ENCODE measurements around the gene GATA2. TPM values are rescaled to one million over a fixed set of nuclear protein-coding genes. Genes with fewer than 3 reads are reported as not detected.

Gene GATA2
- total RNA-seq, 1 donor from 2014 or later = 6.7 TPM

- DNase-seq (ENCODE audit: low read depth in 2 of 2) = no peak
Observed at GRCh38 chr3:128456776-128457715, 36.0 kb downstream of the GATA2 start.

DNA sequence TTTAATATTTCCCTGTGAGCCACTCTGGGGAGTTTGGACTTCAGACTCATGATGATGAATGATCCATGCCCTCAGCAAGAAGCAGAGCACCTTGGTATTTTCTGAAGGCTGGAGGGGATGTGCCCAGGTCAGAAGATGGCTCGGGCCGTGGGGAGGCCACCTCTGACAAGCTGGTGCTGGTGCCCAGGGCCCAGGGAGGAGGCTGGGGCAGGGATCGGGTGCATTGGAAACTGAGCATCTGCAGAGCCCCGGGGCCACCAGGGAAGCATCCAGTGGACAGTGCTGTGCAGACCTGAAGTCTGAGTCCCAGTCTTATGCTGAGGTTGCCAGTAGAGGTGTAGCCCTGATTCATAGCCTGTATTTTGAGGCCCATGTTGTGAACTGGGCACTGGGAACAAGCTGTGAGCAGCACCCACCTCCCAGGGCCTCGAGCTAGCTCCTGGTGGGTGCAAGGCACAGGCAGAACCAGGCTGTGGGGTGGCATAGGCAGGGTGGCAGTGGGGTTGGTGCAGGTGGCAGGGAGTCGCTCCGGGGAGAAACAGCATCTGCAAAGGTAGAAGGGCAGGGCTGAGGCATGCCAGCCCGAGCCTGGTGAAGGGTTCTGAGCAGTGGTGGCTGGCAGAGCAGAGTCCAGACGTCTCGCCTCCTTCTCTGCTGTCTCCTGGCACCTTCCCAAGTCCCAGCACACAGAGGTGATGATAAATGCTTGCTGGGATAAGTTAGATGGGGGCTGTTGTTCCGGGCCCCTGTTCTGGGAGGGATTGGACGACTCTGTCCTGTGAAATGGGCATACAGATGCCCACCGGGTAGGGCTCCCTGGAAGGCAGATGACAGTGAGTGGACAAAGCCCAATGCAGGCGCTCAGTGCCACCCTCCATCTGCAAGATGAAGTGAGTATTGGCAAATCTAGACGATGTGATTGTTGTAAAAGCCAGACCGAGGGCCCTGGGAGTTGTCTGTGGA, 36.9 kb downstream of the GATA2 start:
- no peak for DNase-seq (ENCODE audit: low read depth in 2 of 2)

DNA sequence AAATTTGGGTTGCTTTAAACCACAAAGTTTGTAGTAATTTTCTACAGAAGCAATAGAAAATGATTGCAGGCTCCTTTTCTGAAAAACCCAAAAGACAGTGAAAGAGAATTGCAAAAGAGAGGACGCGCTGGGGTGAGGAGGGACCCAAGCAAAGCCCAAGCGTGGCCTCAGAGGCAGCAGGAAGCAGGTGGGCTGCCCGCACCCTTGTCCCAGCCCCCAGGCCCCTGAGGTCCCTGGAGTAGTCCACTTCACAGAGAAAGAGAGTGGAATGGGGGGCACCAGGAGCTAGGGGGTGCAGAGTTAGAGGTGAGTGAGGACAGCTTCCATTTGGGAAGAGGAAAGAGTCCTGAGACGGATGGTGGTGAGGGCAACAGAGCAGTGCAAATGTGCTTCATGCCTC, 37.9 kb downstream of the GATA2 start:
- no peak for DNase-seq (ENCODE audit: low read depth in 2 of 2)

DNA sequence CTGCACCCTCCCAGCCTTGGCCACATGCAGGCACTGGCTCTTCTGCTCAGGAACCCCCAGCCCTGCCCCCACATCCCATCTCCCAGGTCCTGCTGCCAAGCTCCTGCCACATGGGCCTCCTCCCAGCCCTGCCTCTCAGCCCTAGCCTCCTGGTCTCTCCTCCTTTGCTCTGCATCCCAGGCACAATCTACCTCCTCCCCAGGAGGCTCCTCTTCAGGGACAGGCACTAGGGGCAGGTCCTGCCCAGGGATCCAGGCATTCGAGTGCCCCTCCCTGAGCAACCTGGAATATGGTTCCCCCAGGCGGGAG, 38.7 kb downstream of the GATA2 start:
- DNase-seq (ENCODE audit: low read depth in 2 of 2) = no peak

- no peak for DNase-seq (ENCODE audit: low read depth in 2 of 2)
Observed at GRCh38 chr3:128453501-128454309, 39.3 kb downstream of the GATA2 start.

GRCh38 chr3:128452678-128453275, 40.2 kb downstream of the GATA2 start:
- DNase-seq (ENCODE audit: low read depth in 2 of 2) = no peak

DNA sequence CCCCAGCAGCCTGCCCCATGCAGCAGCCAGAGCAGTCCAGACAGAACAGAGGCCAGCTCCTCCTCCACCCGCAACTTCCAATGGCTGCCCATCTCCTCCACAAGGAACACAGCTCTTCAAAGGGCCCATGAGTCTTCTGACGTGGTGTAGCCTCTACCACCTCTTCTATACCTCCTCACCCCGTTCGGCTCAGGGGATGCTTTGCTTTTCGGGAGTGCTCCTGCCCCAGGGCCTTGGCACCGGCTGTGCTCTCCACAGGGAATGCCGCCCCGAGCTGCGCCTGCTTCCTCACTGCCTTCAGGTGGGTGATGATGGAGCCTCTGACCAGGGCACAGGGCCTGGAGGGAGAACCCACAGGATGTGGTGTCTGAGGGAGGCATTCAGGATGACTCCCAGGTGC, 40.9 kb downstream of the GATA2 start:
- no peak for DNase-seq (ENCODE audit: low read depth in 2 of 2)

DNA sequence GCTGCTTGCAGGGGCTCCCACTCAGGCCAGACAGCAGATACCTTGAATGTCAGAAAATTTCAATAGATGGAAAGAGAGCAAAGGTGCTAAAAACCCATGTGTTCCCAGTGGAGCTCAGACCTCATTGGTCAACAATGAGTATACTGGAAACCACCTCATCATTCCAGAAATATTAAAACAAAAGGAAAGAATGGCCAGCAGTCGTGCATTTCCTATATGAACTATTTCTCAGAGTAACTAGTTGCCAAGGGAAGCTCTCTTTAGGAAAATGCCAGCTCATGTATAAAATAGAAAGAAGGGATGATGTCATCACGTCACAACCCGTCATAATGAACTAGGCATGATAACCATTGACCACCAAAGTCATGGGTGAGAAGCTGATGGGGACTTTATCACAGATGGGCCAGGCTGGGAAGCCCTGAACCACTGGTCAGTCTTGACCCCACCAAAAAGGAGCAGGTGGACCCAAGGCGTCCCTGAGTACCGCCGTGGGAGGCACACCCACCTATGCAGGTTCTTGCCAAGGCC, 43.8 kb downstream of the GATA2 start:
- DNase-seq (ENCODE audit: low read depth in 2 of 2) = peak; percentile 63 to 87

DNA sequence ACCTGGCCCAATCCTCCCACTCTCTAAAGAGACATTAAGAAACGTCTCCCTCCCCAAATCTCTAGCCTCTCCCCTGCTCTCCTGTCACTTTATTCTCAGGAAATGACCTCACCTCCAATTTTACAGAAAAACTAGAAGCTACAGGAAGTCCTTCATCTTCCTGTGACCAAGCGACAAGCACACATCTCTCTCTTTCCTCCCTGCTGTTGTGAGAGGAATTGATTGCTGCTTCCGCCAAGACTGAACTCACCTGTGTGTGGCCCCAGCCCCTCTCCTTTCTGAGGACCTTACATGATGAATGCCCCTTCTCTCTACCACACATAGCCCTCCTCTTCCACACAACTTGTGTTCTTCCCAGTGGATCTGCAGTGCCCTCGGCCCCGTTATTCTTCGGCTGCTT, 44.5 kb downstream of the GATA2 start:
- DNase-seq (ENCODE audit: low read depth in 2 of 2) = peak in 1 of 2 donors; percentile 18

DNA sequence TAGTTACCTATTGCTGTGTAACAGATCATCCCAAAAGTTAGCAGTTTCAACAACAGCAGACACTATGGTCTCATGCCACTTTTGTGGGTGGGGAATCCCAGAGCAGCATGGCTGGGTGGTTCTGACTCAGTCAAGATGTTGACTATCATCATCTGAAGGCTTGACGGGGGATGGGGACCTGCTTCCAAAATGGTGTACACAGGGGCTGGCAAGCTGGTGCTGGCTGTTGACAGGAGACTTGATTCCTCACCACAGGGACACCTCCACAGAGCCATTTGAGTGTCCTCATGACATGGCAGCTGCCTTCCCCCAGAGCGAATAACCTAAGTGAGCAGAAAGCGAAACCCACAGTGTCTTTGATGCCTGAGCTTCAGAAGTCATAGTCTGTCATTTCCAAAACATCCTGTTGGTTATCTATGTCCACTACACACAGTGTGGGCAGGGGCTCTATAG, 45.4 kb downstream of the GATA2 start:
- no peak for DNase-seq (ENCODE audit: low read depth in 2 of 2)

GRCh38 chr3:128446821-128447220, 46.2 kb downstream of the GATA2 start:
- no peak for DNase-seq (ENCODE audit: low read depth in 2 of 2)

- DNase-seq (ENCODE audit: low read depth in 2 of 2) = no peak
Observed at GRCh38 chr3:128445357-128445756, 47.6 kb downstream of the GATA2 start.

- DNase-seq (ENCODE audit: low read depth in 2 of 2) = no peak
Observed at GRCh38 chr3:128443771-128444170, 49.2 kb downstream of the GATA2 start.

- no peak for DNase-seq (ENCODE audit: low read depth in 2 of 2)
Observed at GRCh38 chr3:128442949-128443348, 50.1 kb downstream of the GATA2 start.

DNA sequence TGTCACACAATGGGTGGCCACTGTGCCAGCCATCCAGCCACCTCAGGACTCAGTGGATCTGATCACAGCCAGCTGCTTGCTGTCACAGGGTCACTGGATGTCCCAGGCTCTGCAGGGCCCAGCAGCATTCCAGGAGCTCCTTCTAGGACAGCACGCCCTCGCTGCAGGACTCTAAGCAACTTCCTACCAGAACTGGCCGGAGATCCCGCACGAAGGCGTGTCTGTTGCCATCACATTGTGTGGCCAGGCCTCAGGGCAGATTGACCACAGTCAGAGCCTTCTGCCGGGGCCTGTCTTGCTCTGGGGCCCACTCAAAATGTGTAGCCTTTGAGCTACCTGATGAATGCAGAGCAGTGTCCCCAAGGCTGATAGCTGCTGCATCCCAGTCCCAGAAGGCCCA, 50.9 kb downstream of the GATA2 start:
- DNase-seq (ENCODE audit: low read depth in 2 of 2) = no peak

- DNase-seq (ENCODE audit: low read depth in 2 of 2) = no peak
Observed at GRCh38 chr3:128439226-128439625, 53.8 kb downstream of the GATA2 start.

DNA sequence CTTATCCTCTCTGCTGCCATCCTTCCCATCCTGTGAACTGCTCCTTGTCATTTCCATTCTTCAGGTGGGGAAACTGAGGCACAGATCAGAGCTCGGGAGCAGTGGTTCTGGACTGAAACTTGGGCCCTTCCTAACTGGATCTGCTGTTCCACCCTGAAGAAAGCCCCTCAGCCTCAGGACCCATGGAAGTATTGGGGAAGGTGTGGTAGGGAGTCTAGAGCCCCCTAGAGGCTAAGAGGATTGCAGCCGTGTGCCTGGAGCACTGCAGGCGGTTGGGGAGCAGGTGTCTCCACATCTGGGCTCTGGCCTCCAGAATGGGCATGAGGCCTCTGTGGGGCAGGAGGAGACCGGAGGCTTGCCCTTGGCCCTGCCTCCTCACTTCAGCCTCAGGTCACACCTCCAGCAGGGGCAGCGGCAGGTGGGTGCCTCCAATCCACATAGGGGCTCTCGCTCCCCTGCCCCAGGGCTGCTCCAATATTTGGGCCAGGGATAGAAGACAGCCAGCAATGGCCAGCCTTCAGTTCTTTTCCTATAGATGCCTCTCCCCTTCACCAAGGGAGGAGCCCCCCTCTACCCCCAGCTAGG, 54.4 kb downstream of the GATA2 start:
- DNase-seq (ENCODE audit: low read depth in 2 of 2) = no peak

- no peak for DNase-seq (ENCODE audit: low read depth in 2 of 2)
Observed at GRCh38 chr3:128436214-128436613, 56.8 kb downstream of the GATA2 start.

DNA sequence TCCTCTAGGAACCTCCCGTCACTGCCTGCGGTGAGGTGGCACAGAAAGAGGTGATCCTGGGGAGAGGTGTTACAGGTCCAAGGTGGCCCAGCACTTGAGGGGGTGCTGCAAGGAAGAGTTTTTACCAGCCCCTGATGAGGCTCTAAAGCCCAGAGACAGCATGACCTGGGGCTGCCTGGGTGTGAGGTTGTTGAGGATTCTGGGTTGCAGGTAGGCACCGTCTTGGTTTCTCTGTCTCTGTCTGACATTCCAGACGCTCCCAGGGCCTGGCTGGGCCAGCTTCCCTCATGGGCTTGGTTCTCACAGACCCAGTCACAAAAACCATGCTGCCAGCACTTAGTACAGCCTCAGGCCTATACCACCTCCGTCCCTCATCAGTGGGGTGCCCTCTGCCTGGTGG, 57.4 kb downstream of the GATA2 start:
- no peak for DNase-seq (ENCODE audit: low read depth in 2 of 2)

- DNase-seq (ENCODE audit: low read depth in 2 of 2) = no peak
Observed at GRCh38 chr3:128435058-128435457, 57.9 kb downstream of the GATA2 start.

Measured in dermis microvascular lymphatic vessel endothelial cell (primary cell).